ENCODE data around the gene TBC1D12.
"Not testable (repeated sequence)": the region's sequence is repeated elsewhere in the genome, so short reads cannot be mapped to it uniquely, and the experiment has no call there.

TBC1D12 gene

DNA sequence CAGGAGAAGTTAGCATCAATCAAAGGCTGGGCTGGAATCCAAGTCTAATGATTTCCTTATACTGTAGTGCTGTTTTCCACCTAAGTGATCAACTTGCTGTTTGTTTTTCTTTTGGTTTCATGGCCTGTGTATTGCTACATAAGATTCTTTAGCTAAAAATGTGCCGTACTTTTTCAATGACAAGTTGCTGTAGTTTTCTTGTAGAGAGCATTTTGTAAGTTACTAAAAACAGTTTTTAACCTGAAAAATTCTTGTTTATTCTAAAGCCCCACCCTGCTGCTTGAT lies 144.5 kb downstream of the TBC1D12 start:
- Histone ChIP-seq H3K4me3 (ENCODE audit: low read depth in 1 of 2, low read length in 2 of 2) (peak overlapping the region; percentile 82 to 97), H3K27ac (ENCODE audit: low read length) (peak overlapping the region; percentile 93), H4K20me1 (ENCODE audit: insufficient read depth, low read length) (peaks cover 19% of the 10 kb centered on the region; the same call in 1 of the 2 replicates), H3K4me1 (ENCODE audit: insufficient read depth, low read length) (peaks cover 48% of the 10 kb centered on the region), H2AFZ (ENCODE audit: low read depth, low read length) (peak overlapping the region; percentile 98; the same call in 1 of the 2 replicates), H3K27me3 (ENCODE audit: insufficient read depth, low read length, poor library complexity) (no peaks in the 10 kb centered on the region), H3K9ac (ENCODE audit: low read depth, low read length) (peak overlapping the region; percentile 95), H3K4me2 (ENCODE audit: insufficient read depth, low read length) (peak overlapping the region; percentile 94), H3K79me2 (ENCODE audit: insufficient read depth, low read length) (peaks cover 59% of the 10 kb centered on the region), H3K9me3 (ENCODE audit: insufficient read depth, low read length, severe bottlenecking) (no peaks in the 10 kb centered on the region), H3K36me3 (ENCODE audit: insufficient read depth, low read length) (peaks cover 48% of the 10 kb centered on the region)
- DNase-seq (no peak), ATAC-seq (ENCODE audit: insufficient read depth, low read depth) (no peak)
- TF ChIP-seq EZH2 (IDR thresholded peaks at IDR 0.05; ENCODE audit: borderline replicate concordance, low read depth, low read length, severe bottlenecking): no peak

DNA sequence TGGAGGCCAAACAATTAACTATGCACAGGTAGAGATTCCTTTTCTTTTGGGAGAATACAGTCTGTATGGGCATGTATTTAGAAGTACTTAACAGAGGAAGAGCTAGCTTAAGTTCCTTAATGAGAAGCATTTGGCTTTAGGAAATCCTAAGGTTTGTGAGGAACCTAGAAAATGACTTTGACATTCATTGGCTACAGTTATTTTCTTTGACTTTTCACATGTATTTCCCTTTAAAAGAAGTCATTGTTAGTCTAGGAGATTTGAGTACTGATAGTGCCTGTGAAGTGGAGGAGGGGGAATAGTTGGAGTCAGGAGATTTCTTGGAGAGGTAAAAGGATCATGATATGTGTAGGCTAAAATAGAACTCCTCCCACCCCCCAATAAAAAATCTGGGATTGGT lies 146.9 kb downstream of the TBC1D12 start:
- TF ChIP-seq EZH2 (IDR thresholded peaks at IDR 0.05; ENCODE audit: borderline replicate concordance, low read depth, low read length, severe bottlenecking): no peak
- TF ChIP-seq, protein P1, sequence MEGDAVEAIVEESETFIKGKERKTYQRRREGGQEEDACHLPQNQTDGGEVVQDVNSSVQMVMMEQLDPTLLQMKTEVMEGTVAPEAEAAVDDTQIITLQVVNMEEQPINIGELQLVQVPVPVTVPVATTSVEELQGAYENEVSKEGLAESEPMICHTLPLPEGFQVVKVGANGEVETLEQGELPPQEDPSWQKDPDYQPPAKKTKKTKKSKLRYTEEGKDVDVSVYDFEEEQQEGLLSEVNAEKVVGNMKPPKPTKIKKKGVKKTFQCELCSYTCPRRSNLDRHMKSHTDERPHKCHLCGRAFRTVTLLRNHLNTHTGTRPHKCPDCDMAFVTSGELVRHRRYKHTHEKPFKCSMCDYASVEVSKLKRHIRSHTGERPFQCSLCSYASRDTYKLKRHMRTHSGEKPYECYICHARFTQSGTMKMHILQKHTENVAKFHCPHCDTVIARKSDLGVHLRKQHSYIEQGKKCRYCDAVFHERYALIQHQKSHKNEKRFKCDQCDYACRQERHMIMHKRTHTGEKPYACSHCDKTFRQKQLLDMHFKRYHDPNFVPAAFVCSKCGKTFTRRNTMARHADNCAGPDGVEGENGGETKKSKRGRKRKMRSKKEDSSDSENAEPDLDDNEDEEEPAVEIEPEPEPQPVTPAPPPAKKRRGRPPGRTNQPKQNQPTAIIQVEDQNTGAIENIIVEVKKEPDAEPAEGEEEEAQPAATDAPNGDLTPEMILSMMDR (IDR thresholded peaks at IDR 0.05; ENCODE audit: borderline replicate concordance, extremely low read depth, low read length, poor library complexity, severe bottlenecking): no peak
- Histone ChIP-seq H4K20me1 (ENCODE audit: insufficient read depth, low read length) (peaks cover 26% of the 10 kb centered on the region; the same call in 1 of the 2 replicates), H3K79me2 (ENCODE audit: insufficient read depth, low read length) (peaks cover 82% of the 10 kb centered on the region), H3K4me1 (ENCODE audit: insufficient read depth, low read length) (peaks cover 41% of the 10 kb centered on the region), H3K4me2 (ENCODE audit: insufficient read depth, low read length) (peak overlapping the region; percentile 43), H3K36me3 (ENCODE audit: insufficient read depth, low read length) (peaks cover 65% of the 10 kb centered on the region), H3K27me3 (ENCODE audit: insufficient read depth, low read length, poor library complexity) (no peaks in the 10 kb centered on the region), H3K27ac (ENCODE audit: low read length) (no peak overlapping the region), H3K4me3 (ENCODE audit: low read depth in 1 of 2, low read length in 2 of 2) (no peak overlapping the region), H3K9me3 (ENCODE audit: insufficient read depth, low read length, severe bottlenecking) (no peaks in the 10 kb centered on the region), H3K9ac (ENCODE audit: low read depth, low read length) (no peak overlapping the region), H2AFZ (ENCODE audit: low read depth, low read length) (no peak overlapping the region)
- DNase-seq (no peak), ATAC-seq (ENCODE audit: insufficient read depth, low read depth) (no peak)

DNA sequence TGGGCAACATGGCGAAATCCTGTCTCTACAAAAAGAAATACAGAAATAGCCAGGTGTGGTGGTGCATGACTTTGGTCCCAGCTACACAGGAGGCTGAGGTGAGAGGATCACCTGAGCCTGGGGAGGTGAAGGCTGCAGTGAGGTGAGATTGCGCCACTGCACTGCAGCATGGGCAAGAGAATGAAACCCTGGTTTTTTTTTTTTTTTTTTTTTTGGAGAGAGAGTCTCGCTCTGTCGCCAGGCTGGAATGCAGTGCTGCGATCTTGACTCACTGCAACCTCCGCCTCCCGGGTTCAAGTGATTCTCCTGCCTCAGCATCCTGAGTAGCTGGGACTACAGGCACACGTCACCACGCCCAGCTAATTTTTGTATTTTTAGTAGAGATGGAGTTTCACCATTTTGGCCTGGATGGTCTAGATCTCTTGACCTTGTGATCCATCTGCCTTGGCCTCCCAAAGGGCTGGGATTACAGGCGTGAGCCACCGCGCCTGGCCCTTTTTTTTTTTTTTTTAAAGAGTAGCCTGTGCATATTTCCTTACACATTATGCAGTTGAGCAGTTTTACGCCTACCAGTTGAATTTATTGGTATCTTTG lies 165.5 kb downstream of the TBC1D12 start:
- peaks cover 94% of the 10 kb centered on the region for H3K36me3 ChIP-seq (ENCODE audit: insufficient read depth, low read length)
- not testable (repeated sequence) for ATAC-seq (ENCODE audit: insufficient read depth, low read depth); H3K9ac ChIP-seq (ENCODE audit: low read depth, low read length); H3K27me3 ChIP-seq (ENCODE audit: insufficient read depth, low read length, poor library complexity); H3K9me3 ChIP-seq (ENCODE audit: insufficient read depth, low read length, severe bottlenecking); H3K4me1 ChIP-seq (ENCODE audit: insufficient read depth, low read length); H2AFZ ChIP-seq (ENCODE audit: low read depth, low read length); H4K20me1 ChIP-seq (ENCODE audit: insufficient read depth, low read length); H3K4me2 ChIP-seq (ENCODE audit: insufficient read depth, low read length); H3K27ac ChIP-seq (ENCODE audit: low read length); H3K4me3 ChIP-seq (ENCODE audit: low read depth in 1 of 2, low read length in 2 of 2); DNase-seq
- peaks cover 10% of the 10 kb centered on the region; the same call in 1 of the 2 replicates for H3K79me2 ChIP-seq (ENCODE audit: insufficient read depth, low read length)

DNA sequence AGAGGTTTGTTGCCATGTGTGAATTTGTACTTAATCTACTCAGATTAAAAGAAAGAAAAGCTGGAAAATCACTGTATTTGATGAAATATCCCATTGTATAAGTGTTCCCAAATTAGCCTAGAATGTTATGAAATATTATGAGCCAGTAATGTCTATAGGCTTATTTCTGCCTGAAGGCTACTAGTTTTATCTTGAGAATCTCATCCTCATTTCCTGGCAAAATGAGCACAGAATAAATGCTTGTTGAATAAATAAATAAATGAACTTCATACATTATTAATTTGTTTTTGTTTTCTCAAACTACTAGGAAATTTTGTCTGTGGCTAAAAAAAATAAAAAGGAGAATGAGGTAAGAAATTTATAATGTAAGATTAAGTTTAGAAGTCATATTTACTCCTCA lies 168.7 kb downstream of the TBC1D12 start:
- Histone ChIP-seq H3K4me1 (ENCODE audit: insufficient read depth, low read length) (no peaks in the 10 kb centered on the region), H4K20me1 (ENCODE audit: insufficient read depth, low read length) (peaks cover 2% of the 10 kb centered on the region; the same call in 1 of the 2 replicates), H3K79me2 (ENCODE audit: insufficient read depth, low read length) (peaks cover 10% of the 10 kb centered on the region; the same call in 1 of the 2 replicates), H3K4me3 (ENCODE audit: low read depth in 1 of 2, low read length in 2 of 2) (no peak overlapping the region), H3K27me3 (ENCODE audit: insufficient read depth, low read length, poor library complexity) (no peaks in the 10 kb centered on the region), H3K27ac (ENCODE audit: low read length) (no peak overlapping the region), H3K9ac (ENCODE audit: low read depth, low read length) (no peak overlapping the region), H3K4me2 (ENCODE audit: insufficient read depth, low read length) (no peak overlapping the region), H2AFZ (ENCODE audit: low read depth, low read length) (no peak overlapping the region), H3K36me3 (ENCODE audit: insufficient read depth, low read length) (peaks cover 92% of the 10 kb centered on the region), H3K9me3 (ENCODE audit: insufficient read depth, low read length, severe bottlenecking) (no peaks in the 10 kb centered on the region)
- ATAC-seq (ENCODE audit: insufficient read depth, low read depth) (no peak), DNase-seq (no peak)
- TF ChIP-seq, protein P1 (IDR thresholded peaks at IDR 0.05; ENCODE audit: borderline replicate concordance, extremely low read depth, low read length, poor library complexity, severe bottlenecking): no peak
- no peak for TF ChIP-seq EZH2 (IDR thresholded peaks at IDR 0.05; ENCODE audit: borderline replicate concordance, low read depth, low read length, severe bottlenecking)

All from DND-41 (cell line).